GM21423 (cell line): ENCODE measurements around the gene CCDC177.
A peak's percentile ranks its signal among the peaks of the same experiment; 100 is the strongest.

Experiments
- ATAC-seq: cut with Tn5 transposase; IDR thresholded peaks from one replicate; pipeline ENCODE4 v1.9.1; 2021; ENCODE audit warnings: mild to moderate bottlenecking, moderate library complexity; ENCODE audit not compliant: unreplicated experiment

CCDC177 gene

DNA sequence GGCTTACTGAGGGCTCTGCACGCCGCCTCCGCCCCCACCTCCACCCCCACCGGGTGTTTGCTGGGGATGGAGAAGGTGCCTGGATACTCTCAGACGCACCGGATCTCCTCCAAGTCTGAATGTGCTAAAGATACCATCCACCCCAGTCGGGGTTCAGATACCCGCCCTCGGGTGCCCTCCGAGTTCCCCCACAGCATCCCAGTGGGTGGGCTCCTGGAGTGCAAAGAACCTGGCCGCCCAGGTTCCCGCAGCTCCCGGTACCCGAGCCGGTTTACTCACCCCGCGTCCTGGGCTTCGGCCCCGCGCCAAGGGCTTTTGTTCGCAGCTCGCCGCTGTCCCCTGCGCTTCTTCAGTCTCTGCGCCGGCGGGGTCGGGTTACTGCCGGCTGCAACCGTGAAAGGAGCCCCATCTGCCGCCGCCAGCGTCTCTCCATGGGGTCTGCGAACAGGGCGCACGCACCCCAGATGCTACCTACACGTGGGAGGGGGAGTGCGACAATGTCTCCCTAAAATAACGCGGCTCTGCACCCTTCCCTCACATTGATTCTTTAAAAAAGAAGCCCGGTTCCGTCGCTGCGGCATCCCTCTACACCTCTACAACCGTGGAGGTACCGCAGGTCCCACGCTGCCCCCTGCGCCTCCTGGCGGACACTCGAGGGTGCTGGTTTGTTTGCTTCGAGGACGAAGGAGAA, at the start of gene CCDC177:
Gene CCDC177, minus strand, starts transcription at position 609 of the 691 bp plus-strand sequence. CDS start 1,249 bp downstream, outside the sequence.
- ATAC-seq, result no peak

DNA sequence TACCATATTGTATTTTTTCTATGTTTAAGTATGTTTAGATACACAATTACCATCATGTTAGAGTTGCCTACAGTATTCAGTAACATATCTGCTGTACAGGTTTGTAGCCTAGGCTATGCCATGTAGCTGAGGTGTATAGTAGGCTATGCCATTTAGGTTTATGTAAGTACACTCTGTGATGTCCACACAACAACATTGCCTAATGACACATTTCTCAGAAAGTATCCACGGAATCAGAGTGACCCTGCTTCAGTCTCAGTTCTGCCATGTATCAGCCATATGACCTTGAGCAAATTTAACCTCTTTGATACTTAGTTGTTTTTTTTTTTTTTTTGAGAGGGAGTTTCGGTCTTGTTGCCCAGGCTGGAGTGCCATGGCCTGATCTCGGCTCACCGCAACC, 49.5 kb upstream of the CCDC177 start:
- ATAC-seq, result no peak

GRCh38 chr14:69620981-69621380, 46.3 kb upstream of the CCDC177 start:
- ATAC-seq, result no peak

- ATAC-seq, result no peak
These were observed 45.5 kb upstream of the CCDC177 start for GRCh38 chr14:69620211-69620611.

DNA sequence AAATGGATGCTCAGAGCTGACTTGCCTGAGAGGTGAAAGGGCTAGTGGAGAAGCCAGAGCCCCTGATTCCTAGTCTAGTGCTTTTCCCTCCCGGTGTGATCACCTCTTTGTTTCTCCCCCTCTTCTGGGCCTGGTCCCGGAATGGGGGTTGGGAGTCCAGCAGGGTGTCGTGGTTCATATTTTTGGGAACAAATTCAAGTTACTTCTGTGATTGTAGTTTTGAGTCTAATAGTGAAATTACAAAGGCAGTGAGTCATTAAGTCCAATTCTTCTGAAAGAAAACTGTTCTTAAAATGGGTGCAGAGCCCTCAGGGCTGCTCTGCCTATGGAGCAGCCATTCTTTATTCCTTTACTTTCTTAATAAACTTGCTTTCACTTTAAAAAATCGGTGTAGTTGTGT, 44.3 kb upstream of the CCDC177 start:
- no peak for ATAC-seq

DNA sequence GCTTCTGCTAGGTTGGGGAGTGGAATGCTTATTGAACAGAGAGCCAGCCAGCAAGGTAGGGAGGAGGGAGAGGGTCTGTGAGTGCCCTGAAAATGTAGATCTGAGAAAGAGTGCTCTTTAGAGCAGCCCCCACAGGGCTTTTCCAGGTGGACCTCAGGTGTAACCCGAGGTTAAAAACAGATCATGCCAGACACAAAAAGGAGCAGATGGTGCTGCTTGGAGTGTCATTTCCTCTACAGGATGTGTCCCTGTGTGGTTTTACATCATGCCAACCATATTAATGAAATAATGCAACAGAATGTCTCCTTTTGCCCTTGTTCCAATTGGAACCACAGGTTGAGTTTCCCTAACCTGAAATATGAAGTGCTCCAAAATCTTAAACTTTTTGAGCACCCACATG, 43.1 kb upstream of the CCDC177 start:
- no peak for ATAC-seq

GRCh38 chr14:69616408-69616773, 41.7 kb upstream of the CCDC177 start:
- ATAC-seq, result no peak

DNA sequence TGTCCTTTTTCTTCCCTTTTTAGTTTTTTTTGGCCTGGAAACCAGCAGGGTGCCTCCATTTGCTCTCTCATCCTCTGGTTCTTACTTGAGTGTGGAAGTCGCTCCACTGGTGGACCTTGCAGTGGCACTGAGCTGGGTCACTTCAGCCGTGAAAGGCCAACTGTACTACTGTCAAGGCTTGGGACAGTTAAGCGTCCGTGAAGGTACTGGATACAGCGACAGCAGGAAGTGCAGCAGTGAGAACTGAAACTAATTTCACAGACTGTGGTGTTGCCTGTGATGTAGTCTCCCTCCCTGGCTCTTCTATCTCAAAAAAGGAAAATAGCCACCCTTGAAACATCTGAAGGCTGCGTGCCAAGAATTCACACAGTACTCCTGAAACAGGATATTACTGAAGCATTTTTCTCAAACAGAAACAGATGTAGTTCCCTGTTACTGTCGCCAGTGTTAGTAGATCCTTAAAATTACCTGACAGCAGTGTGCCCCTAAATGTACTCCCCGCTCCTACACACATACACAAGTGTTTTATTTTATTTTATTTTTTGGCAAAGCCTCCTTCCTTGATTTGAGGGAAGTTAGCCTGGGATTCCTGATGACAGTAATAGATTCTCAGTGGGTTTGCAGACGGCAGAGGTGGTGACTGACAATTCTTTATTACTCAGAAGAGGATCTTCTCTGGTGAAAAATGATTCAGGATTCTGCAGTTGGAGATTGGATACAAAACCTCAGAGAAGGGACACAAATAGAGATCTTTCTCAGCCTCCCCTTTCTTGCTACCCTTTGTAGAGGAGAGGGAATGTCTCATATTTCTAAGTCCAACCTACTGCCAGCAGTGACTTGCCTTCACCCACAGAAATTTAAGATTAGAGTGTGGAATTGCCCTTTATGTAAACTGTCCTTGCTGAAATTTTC, 41.1 kb upstream of the CCDC177 start:
- peak; percentile 47 for ATAC-seq

DNA sequence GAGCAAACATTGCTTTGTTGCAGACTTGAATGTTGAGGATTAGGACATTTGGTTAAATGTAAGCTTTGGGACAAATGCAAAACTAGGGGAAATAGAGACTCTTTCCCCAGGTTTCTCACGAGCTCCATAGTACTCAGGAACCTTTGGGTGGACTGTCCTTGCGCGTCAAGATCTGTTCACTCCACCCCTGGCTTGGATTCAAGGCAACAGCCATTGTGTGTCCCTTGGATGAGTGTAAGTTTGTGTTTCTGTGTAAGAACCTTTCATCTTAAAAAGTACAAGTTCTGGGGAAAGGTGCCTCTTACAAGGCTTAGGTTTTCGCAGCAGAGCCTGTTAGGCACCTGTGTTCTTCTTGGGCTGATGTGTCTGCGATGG, 40.4 kb upstream of the CCDC177 start:
- peak; percentile 0 for ATAC-seq

DNA sequence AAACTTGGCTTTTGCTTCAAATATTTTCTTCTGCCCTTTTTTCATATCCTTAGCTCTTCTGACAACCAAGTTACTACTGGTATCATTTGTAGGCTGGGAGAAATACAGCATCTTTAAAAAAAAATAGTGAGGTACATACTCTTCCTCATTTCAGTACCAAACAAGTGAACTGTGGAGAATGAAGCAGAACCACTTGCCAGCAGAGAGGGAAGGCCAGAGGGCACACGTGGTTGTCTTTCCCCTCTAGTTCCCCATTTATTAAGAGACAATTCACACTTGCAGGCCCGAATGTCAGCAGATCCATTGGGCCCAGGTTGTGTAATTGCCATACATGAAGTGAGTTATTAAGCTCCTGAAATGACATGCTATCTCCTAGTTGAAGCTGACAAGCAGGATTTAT, 39.9 kb upstream of the CCDC177 start:
- no peak for ATAC-seq

GRCh38 chr14:69613312-69614073, 38.8 kb upstream of the CCDC177 start:
- ATAC-seq, result no peak

DNA sequence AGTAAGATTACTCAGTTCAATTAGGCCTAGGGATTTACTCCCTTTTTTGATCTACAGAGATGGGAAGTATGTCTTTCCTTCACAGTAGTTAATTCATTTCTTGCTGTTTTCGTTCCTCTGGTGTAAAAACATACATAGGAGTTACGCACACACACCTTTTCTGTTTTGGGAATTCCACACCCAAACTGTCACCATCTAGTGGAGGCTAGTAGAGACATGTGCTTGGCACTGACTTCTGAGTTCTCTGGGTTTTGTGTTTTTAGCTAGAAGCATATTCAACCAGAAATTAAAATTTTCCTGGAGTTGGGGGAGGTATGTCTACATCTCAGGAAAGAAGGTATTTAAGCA, 38.1 kb upstream of the CCDC177 start:
- ATAC-seq, result no peak

DNA sequence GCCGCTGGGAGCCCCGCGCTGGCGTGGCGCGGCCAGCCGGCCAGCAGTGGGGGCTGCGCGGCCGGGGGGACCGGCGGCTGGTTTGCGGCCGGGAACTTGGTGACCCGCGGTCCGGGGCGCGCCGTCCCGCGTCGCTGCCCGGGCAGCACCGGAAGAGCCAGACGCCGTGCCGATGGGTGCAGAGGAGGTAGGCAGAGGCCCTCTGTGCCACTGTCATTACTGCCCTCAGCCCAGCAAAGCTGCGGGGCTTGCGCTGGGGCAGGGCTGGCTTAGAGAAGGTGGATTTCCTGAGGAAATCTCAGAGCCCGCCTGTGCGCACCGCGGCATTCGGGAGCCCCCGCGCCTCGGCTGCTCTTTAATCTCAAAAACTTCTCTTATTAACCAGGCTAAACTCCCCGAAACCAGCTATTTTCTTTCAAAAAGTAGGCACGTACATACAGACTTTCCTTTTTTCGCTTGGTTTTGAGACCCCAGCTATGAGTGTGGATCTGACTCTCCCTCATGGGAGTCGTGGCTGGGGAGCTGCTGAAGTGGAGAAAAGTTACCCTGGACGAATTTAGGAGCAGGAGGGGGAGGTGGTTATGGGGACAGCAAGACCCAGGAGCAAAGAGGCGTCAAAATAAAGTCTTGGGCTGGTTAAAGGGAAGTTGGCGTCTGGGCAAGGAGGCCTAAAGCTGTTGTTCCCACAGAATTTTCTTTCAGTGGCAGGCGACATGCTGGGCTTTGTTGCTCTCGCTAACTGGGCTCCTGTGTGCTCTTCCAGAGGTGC, 37.5 kb upstream of the CCDC177 start:
- peak; percentile 19 for ATAC-seq

GRCh38 chr14:69611172-69612013, 36.7 kb upstream of the CCDC177 start, which contains the start of gene SUSD6:
Gene SUSD6 (plus strand): TSS chr14:69611596. CDS start chr14:69658593, 46,997 bp downstream.
- ATAC-seq, result peak; percentile 45

DNA sequence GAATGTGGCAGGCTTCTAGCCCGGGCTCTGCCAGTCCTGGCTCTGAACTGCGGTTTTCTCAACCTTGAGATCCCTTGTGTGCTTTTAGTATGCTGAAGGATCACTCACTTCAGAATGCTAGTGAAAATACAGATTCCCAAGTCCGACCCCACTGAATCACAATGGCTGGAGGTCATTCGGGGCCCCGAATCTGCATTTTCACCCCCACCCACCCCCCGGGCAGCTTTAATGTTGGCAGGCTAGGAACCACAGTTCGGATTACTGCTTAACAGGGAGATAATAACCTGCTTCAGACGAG, 36.2 kb upstream of the CCDC177 start:
- no peak for ATAC-seq

DNA sequence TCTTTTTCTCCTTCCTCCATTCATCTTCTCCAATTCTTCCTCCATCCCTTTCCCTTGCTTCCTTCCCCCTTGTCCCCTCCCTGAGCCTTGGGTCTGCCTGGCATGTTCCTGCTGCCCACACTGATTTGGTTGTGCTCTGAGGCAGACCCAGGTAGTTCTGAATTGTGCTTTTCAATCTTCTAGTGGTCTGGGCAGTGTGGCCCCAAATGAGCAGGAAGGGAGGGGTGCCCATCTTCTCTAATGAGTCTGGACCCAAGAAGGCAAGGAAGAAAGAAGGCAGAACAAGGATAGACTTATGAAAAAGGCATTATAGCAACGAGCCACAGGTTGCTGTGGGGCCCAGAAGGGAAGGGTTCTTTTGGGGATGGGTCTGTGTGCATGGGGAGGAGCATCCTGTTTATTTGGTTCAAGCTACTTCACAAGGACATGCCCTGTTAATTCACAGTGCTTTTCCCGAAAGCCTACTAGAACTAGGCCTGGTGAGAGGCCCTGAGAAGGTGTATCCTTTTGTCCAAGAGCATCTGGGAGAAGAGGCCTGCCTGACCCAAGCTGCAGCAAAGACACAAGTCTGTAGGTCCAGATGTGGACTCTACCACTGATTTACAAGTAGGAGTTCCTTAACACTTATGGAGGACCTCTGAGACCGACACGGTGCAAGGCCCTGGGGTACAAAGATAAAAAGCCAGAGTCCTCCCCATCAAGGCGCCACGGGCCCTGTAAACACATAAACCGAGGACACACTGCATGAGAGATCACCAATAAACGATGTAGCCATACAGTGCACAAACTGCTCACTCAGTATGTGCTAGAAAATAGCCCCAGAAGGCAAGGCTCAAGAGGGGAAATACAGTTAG, 35.6 kb upstream of the CCDC177 start:
- ATAC-seq, result no peak

DNA sequence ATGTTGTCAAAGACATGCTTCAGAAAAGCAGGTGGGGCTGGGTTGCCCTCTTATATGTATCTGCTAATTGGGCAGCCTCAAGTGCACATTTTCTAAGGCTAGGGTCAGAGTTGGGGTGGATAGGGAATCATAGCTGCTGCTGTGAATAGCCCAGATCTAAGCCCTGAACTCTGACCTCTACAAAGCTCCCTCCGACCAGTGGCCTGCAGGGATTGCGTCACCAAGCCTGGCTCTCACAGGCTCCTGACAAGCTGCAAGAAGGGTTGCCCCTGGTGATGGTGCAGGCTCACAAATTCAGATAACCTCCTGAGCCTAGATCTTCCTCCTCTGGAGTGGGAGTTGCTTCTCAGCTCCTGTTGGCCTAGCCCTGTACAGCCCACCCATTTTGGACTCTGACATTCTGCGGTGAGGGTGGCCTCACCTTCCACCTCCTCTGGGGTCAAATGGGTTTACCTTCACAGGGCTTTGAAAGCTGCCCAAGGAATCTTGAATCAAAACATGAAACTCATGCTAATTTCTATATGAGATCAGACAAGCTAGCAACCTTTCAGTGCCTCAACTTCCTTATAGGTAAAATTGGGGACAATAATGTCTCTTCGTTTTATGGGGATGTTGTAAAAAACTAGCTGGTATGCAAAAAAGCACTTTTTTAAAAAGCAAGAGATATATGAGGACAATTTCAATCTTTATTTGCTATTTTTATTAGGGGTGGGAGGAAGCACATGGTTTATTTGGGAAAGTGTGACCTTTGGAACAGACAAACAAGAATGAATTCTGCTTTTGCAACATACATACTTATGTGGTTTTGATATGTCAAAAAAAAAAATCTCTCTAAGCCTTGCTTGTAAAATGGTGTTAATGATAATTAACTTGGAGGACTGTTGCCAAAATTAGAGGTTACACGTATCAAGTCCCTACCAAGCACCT, 31.9 kb upstream of the CCDC177 start:
- ATAC-seq, result no peak

- no peak for ATAC-seq
These were observed 31.1 kb upstream of the CCDC177 start for GRCh38 chr14:69605738-69606137.
